Memory B cell (primary cell): ENCODE measurements around the gene KRT24.

Source experiments
- ATAC-seq: fragments of 150-1000 bp; cut with Tn5 transposase; 2 replicates; pipeline ENCODE4 v1.10.0; 2021; ENCODE audit warnings: low read depth, mild to moderate bottlenecking, moderate library complexity
- DNase-seq, 2 donors: peaks; one replicate each; pipeline ENCODE4 v3.0.0; 2022; ENCODE audit warnings: low spot score in 2 of 2
- H3K27ac Mint-ChIP-seq: one replicate; pipeline ENCODE4 v1.8.0; 2022; ENCODE audit warnings: mild to moderate bottlenecking, moderate library complexity, mixed read lengths
- H3K27me3 Mint-ChIP-seq: one replicate; pipeline ENCODE4 v1.8.0; 2022; ENCODE audit warnings: mixed read lengths
- H3K36me3 Mint-ChIP-seq: one replicate; pipeline ENCODE4 v1.8.0; 2022; ENCODE audit warnings: mild to moderate bottlenecking, mixed read lengths
- H3K4me1 Mint-ChIP-seq: one replicate; pipeline ENCODE4 v1.8.0; 2022; ENCODE audit warnings: mixed read lengths
- H3K4me3 Mint-ChIP-seq: one replicate; pipeline ENCODE4 v1.8.0; 2022; ENCODE audit warnings: mild to moderate bottlenecking, moderate library complexity, mixed read lengths
- H3K9me3 Mint-ChIP-seq: one replicate; pipeline ENCODE4 v1.8.0; 2022; ENCODE audit warnings: mixed read lengths

The KRT24 gene

DNA sequence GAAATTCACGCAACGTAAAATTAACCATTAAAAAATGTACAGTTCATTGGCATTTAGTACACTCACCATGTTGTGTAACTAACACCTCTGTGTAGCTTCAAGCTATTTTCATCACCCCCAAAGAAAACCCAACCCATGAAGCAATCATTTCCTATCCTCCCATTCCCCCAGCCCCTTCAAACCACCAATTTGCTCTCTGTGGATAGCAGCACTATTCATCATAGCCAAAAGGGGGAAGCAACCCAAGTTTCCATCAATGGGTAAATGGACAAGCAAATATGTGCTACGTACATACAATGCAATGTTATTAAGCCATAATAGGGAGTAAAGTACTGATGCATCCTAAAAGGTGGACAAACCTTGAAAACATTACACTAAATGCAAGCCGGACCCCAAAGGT is 27.6 kb downstream of the KRT24 start:
- ATAC-seq (no peak), DNase-seq (no peak)
- no peak overlapping the region for H3K4me3 Mint-ChIP-seq
- no peak overlapping the region for H3K27ac Mint-ChIP-seq
- H3K36me3 Mint-ChIP-seq, result no peaks in the 10 kb centered on the region
- no peaks in the 10 kb centered on the region for H3K4me1 Mint-ChIP-seq
- H3K27me3 Mint-ChIP-seq, result peaks cover 5% of the 10 kb centered on the region
- H3K9me3 Mint-ChIP-seq, result no peaks in the 10 kb centered on the region

DNA sequence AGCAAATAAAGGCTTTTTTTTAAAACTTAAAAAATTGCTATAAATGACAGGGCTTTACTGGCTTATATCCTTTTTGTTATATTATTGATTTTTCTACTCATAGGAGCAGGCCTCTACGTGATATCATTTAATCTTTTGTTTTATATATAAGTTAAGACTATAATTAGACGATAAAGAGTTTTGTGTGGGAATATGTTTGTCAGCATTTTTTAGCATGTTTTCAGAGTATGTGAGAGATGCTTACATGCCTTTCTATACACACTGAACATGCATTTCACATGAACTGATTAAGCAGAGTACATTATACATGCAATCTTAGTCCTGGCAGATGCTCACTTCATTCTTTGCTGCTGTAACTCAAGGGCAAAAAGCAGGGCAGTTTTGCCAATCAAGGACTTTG is 30.9 kb downstream of the KRT24 start:
- Mint-ChIP-seq H3K4me1 (no peaks in the 10 kb centered on the region), H3K4me3 (no peak overlapping the region), H3K9me3 (no peaks in the 10 kb centered on the region), H3K36me3 (no peaks in the 10 kb centered on the region), H3K27ac (no peak overlapping the region), H3K27me3 (peaks cover 5% of the 10 kb centered on the region)
- DNase-seq (no peak), ATAC-seq (no peak)

- Mint-ChIP-seq H3K4me3 (no peak overlapping the region), H3K4me1 (no peaks in the 10 kb centered on the region), H3K27ac (no peak overlapping the region), H3K9me3 (no peaks in the 10 kb centered on the region), H3K36me3 (no peaks in the 10 kb centered on the region), H3K27me3 (peaks cover 2% of the 10 kb centered on the region)
- ATAC-seq (no peak), DNase-seq (no peak)
Measured at GRCh38 chr17:40671282-40671681, 32.3 kb downstream of the KRT24 start.

DNA sequence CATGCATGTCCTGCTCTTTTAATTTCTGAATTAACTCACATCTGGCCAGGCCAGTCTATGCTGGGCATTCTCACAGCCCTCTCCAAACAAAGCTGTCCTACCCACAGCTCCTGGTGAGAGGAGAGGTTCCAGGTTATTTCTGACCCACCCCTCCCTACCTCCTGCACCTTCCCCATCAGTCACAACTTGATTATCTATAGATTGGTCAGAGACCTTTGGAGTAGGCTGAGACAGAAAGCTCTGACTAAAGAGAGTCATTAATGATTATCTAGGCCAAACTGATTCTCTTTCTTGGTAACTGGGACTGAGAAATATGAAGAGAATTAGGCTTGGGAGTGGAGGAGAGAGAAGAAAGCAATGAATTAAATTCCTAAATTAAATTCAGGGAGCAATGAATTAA is 37.2 kb downstream of the KRT24 start:
- Mint-ChIP-seq H3K36me3 (no peaks in the 10 kb centered on the region), H3K4me1 (peaks cover 4% of the 10 kb centered on the region), H3K27ac (no peak overlapping the region), H3K27me3 (peaks cover 18% of the 10 kb centered on the region), H3K4me3 (no peak overlapping the region), H3K9me3 (no peaks in the 10 kb centered on the region)
- DNase-seq (no peak), ATAC-seq (no peak)

DNA sequence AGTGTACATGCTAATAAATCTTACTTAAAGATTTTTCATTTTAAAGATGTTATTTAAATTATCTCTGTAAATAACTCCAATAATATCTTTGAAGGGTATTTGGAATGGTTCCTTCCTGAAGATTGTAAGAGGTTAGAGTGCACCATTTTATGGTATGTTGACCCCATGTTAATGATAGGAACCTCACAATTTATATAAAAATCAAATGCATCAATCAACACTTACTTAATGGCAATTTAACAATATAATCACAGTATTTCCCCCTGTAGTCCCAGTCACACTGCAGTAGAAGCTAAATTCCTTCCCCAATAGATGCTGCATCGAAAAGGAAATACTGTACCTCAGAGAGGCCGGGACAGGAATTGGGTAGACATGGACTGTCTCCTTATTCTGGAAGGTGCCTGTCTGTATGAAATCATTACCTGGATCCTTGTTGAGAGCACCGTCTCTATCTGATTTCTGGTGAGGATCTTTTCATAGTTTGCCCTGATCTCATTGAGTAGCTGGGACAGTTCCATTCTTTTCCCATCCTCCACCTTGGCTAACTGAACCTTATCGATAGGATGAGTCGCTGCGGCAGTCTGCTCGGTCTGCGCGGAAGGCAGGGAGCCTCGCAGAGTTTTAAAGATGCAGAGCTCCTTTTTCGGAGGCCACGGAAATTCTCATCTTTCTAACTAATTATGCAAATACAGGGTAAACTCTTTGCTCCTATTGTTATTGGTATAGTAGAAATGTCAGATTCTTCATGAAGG is 38.8 kb downstream of the KRT24 start, which contains the start of gene KRT222:
TSS of gene KRT222 (minus strand) at position 596 of the 752 bp plus-strand sequence. CDS start at position 518, 78 bp downstream.
- Mint-ChIP-seq H3K4me1 (peaks cover 4% of the 10 kb centered on the region), H3K27me3 (peaks cover 19% of the 10 kb centered on the region), H3K36me3 (no peaks in the 10 kb centered on the region), H3K27ac (no peak within 1 kb of the TSS), H3K4me3 (peak within 1 kb of the TSS; percentile 43), H3K9me3 (no peaks in the 10 kb centered on the region)
- no peak for DNase-seq
- ATAC-seq, result no peak

- Mint-ChIP-seq H3K27ac (no peak overlapping the region), H3K36me3 (no peaks in the 10 kb centered on the region), H3K27me3 (peaks cover 26% of the 10 kb centered on the region), H3K4me1 (peaks cover 4% of the 10 kb centered on the region), H3K4me3 (no peak overlapping the region), H3K9me3 (no peaks in the 10 kb centered on the region)
- ATAC-seq, result no peak
- no peak for DNase-seq
Measured at GRCh38 chr17:40663252-40663651, 40.3 kb downstream of the KRT24 start.

- H3K27me3 Mint-ChIP-seq, result peaks cover 18% of the 10 kb centered on the region
- H3K9me3 Mint-ChIP-seq, result no peaks in the 10 kb centered on the region
- H3K4me3 Mint-ChIP-seq, result no peak overlapping the region
- peaks cover 2% of the 10 kb centered on the region for H3K4me1 Mint-ChIP-seq
- ATAC-seq (no peak), DNase-seq (no peak)
- no peak overlapping the region for H3K27ac Mint-ChIP-seq
- H3K36me3 Mint-ChIP-seq, result no peaks in the 10 kb centered on the region
Measured at GRCh38 chr17:40659911-40660310, 43.6 kb downstream of the KRT24 start.

- H3K36me3 Mint-ChIP-seq, result no peaks in the 10 kb centered on the region
- DNase-seq (no peak), ATAC-seq (no peak)
- peaks cover 13% of the 10 kb centered on the region for H3K27me3 Mint-ChIP-seq
- H3K27ac Mint-ChIP-seq, result no peak overlapping the region
- H3K4me1 Mint-ChIP-seq, result no peaks in the 10 kb centered on the region
- H3K4me3 Mint-ChIP-seq, result no peak overlapping the region
- no peaks in the 10 kb centered on the region for H3K9me3 Mint-ChIP-seq
Measured at GRCh38 chr17:40658396-40658795, 45.2 kb downstream of the KRT24 start.

DNA sequence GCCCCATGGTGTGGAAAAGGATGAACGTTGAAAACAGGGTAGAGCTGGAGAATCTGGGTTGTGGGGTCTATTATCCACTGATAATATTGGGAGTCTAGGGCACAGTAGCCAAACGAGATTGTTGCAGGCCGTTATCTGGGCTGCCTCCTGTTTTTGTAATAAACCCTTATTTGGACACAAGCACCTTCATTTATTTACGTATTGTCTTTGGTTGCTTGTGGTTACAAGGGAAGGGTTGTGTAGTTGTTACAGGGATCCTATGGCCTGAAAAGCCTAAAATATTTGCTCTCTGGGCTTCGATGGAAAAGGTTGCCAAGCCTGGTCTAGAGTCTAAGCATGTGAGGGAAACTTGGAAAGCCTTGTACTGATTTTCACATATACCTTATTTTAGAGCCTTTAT is 51.6 kb downstream of the KRT24 start:
- Mint-ChIP-seq H3K36me3 (no peaks in the 10 kb centered on the region), H3K27me3 (no peaks in the 10 kb centered on the region), H3K4me3 (no peak overlapping the region), H3K4me1 (peaks cover 6% of the 10 kb centered on the region), H3K27ac (no peak overlapping the region), H3K9me3 (no peaks in the 10 kb centered on the region)
- ATAC-seq (no peak), DNase-seq (no peak)

GRCh38 chr17:40648384-40648968 is 55.1 kb downstream of the KRT24 start:
- ATAC-seq, result no peak
- Mint-ChIP-seq H3K4me3 (peak overlapping the region; percentile 94), H3K36me3 (peaks cover 6% of the 10 kb centered on the region), H3K4me1 (peaks cover 13% of the 10 kb centered on the region), H3K27ac (peak overlapping the region; percentile 99), H3K27me3 (no peaks in the 10 kb centered on the region), H3K9me3 (no peaks in the 10 kb centered on the region)
- no peak for DNase-seq
